HCT116 (cell line): ENCODE results near the gene CPOX.

Experiments used
- CEBPB ChIP-seq: IDR thresholded peaks from 2 replicates; pipeline ENCODE4 v1.6.1; 2012; ENCODE audit warnings: low read depth
- POLR2A ChIP-seq: IDR thresholded peaks from 2 replicates; pipeline ENCODE4 v1.7.0; 2011; ENCODE audit warnings: borderline replicate concordance; ENCODE audit not compliant: insufficient read depth, insufficient read length; ENCODE audit errors: extremely low read depth
- SIN3A ChIP-seq: IDR thresholded peaks from 2 replicates; pipeline ENCODE4 v1.6.1; 2012; ENCODE audit warnings: low read depth
- ZNF274 ChIP-seq: fragments of 200-500 bp; sonication (Bioruptor generic); IDR thresholded peaks from 2 replicates; pipeline ENCODE4 v1.6.1; 2014; ENCODE audit warnings: mild to moderate bottlenecking, low read depth, low read length, inconsistent platforms
- TF ChIP-seq, protein P1 (sequence below): IDR thresholded peaks from 2 replicates; pipeline ENCODE4 v1.6.1; 2012
- TF ChIP-seq, protein P2 (sequence below), 3 experiments: fragments of 200-600 bp in 1 of 3; sonication (generic) in 1 of 3; IDR thresholded peaks in 2 of 3; conservative IDR thresholded peaks in 1 of 3; 2 replicates each; pipeline ENCODE4 v1.5.1; 2012 to 2017; ENCODE audit warnings: low read depth in 2 of 3, low read length in 2 of 3, antibody characterized with exemption in 1 of 3, borderline replicate concordance in 1 of 3, control low read depth in 1 of 3, mild to moderate bottlenecking in 1 of 3, mixed read lengths in 1 of 3, mixed run types in 1 of 3, moderate library complexity in 1 of 3; ENCODE audit not compliant: insufficient read depth in 1 of 3

DNA sequence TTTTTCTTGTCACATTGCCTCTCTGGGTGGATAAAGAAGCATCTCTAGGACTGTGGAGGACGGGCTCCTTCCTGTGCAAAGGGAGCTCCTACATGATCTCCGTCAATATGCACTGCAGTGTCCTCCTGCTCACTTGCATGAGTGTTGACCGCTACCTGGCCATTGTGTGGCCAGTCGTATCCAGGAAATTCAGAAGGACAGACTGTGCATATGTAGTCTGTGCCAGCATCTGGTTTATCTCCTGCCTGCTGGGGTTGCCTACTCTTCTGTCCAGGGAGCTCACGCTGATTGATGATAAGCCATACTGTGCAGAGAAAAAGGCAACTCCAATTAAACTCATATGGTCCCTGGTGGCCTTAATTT lies 61.2 kb downstream of the CPOX start:
- TF ChIP-seq, protein P1, sequence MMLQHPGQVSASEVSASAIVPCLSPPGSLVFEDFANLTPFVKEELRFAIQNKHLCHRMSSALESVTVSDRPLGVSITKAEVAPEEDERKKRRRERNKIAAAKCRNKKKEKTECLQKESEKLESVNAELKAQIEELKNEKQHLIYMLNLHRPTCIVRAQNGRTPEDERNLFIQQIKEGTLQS = no peak
- no peak for TF ChIP-seq ZNF274
- no peak for TF ChIP-seq CEBPB
- TF ChIP-seq POLR2A = no peak
- TF ChIP-seq, protein P2, sequence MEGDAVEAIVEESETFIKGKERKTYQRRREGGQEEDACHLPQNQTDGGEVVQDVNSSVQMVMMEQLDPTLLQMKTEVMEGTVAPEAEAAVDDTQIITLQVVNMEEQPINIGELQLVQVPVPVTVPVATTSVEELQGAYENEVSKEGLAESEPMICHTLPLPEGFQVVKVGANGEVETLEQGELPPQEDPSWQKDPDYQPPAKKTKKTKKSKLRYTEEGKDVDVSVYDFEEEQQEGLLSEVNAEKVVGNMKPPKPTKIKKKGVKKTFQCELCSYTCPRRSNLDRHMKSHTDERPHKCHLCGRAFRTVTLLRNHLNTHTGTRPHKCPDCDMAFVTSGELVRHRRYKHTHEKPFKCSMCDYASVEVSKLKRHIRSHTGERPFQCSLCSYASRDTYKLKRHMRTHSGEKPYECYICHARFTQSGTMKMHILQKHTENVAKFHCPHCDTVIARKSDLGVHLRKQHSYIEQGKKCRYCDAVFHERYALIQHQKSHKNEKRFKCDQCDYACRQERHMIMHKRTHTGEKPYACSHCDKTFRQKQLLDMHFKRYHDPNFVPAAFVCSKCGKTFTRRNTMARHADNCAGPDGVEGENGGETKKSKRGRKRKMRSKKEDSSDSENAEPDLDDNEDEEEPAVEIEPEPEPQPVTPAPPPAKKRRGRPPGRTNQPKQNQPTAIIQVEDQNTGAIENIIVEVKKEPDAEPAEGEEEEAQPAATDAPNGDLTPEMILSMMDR (IDR thresholded peaks at IDR 0.05 in 2 of 3, conservative IDR thresholded peaks at IDR 0.05 in 1 of 3; ENCODE audit: borderline replicate concordance in 1 of 3, insufficient read depth in 1 of 3, low read depth in 2 of 3, low read length in 2 of 3) = no peak
- no peak for TF ChIP-seq SIN3A
